Measurements from ENCODE around the gene TSEN54. TPM values are rescaled to one million over a fixed set of nuclear protein-coding genes. Genes with fewer than 3 reads are reported as not detected.
"Not testable (repeated sequence)": the region's sequence is repeated elsewhere in the genome, so short reads cannot be mapped to it uniquely, and the experiment has no call there.

Gene TSEN54
- total RNA-seq, 4 donors from 2014 or later = 9.4 to 33.3 (median 14.9) TPM

GRCh38 chr17:75475144-75475835 lies 41.0 kb upstream of the TSEN54 start:
- ATAC-seq (ENCODE audit: low FRiP score) (peak; percentile 41), DNase-seq (ENCODE audit: low spot score) (no peak)
- TF ChIP-seq CTCF (IDR thresholded peaks at IDR 0.05) = no peak

- DNase-seq (ENCODE audit: low spot score) = no peak
- TF ChIP-seq CTCF (IDR thresholded peaks at IDR 0.05) = no peak
- ATAC-seq (ENCODE audit: low FRiP score) = no peak
Measured at GRCh38 chr17:75475851-75476250, 40.5 kb upstream of the TSEN54 start.

- DNase-seq (ENCODE audit: low spot score) (no peak), ATAC-seq (ENCODE audit: low FRiP score) (peak; percentile 61)
- no peak for TF ChIP-seq CTCF (IDR thresholded peaks at IDR 0.05)
Measured at GRCh38 chr17:75476271-75476671, 40.1 kb upstream of the TSEN54 start.

- no peak for ATAC-seq (ENCODE audit: low FRiP score)
Measured at GRCh38 chr17:75476752-75477489, 39.4 kb upstream of the TSEN54 start.

GRCh38 chr17:75477490-75477862 lies 38.9 kb upstream of the TSEN54 start:
- not testable (repeated sequence) for DNase-seq (ENCODE audit: low spot score); ATAC-seq (ENCODE audit: low FRiP score)

More at GRCh38 chr17:75476752-75477489, 39.4 kb upstream of the TSEN54 start:
- no peak for TF ChIP-seq CTCF (IDR thresholded peaks at IDR 0.05)
- no peak for DNase-seq (ENCODE audit: low spot score)

GRCh38 chr17:75478508-75478907 lies 37.8 kb upstream of the TSEN54 start:
- no peak for DNase-seq (ENCODE audit: low spot score)
- ATAC-seq (ENCODE audit: low FRiP score) = no peak
- no peak for TF ChIP-seq CTCF (IDR thresholded peaks at IDR 0.05)

GRCh38 chr17:75480281-75480680 lies 36.0 kb upstream of the TSEN54 start:
- no peak for ATAC-seq (ENCODE audit: low FRiP score)
- TF ChIP-seq CTCF (IDR thresholded peaks at IDR 0.05) = no peak
- DNase-seq (ENCODE audit: low spot score) = no peak
